Panc1 (cell line): Measurements from ENCODE around the gene GTSF1L. TPM values are rescaled to one million over a fixed set of nuclear protein-coding genes. Genes with fewer than 3 reads are reported as not detected.

Experiments
- ATAC-seq: fragments of 200-7000 bp; cut with Tn5 transposase; 2 replicates; pipeline ENCODE4 v1.9.1; 2020; ENCODE audit warnings: mild to moderate bottlenecking, moderate library complexity
- BruUV-seq: library from RNA; stranded (reverse); fragments of 400-500 nt; replicated peaks from 2 replicates; lab custom pipeline; 2021; lab: Mats Ljungman, UMichigan
- CTCF ChIA-PET: fragments of 300-600 bp; sonication (Branson Sonifier 250); formaldehyde crosslinking; loops from one replicate; lab custom pipeline; 2022; ENCODE audit warnings: antibody characterized with exemption; lab: Charles Lee
- POLR2A ChIA-PET: fragments of 300-600 bp; sonication (Branson Sonifier 250); formaldehyde crosslinking; loops from one replicate; lab custom pipeline; 2022; ENCODE audit warnings: antibody characterized with exemption; lab: Charles Lee
- DNase-seq: peaks from one replicate; pipeline ENCODE4 v3.0.0-alpha.2; 2010; ENCODE audit warnings: low read depth, low spot score
- H3K27ac ChIP-seq: 2 replicates; pipeline ENCODE4 v1.5.1; 2011; ENCODE audit warnings: mild to moderate bottlenecking, low read length, inconsistent platforms
- H3K27me3 ChIP-seq: fragments of 200-500 bp; sonication (Bioruptor generic); 2 replicates; pipeline ENCODE4 v1.6.0; 2014; ENCODE audit warnings: low read length, inconsistent platforms; ENCODE audit not compliant: control insufficient read depth, insufficient read depth
- H3K36me3 ChIP-seq: fragments of 200-500 bp; sonication (Bioruptor generic); 2 replicates; pipeline ENCODE4 v1.5.1; 2014; ENCODE audit warnings: inconsistent platforms, mild to moderate bottlenecking, low read length, moderate library complexity; ENCODE audit not compliant: control insufficient read depth, insufficient read depth
- H3K4me1 ChIP-seq: 2 replicates; pipeline ENCODE4 v1.5.1; 2011; ENCODE audit warnings: inconsistent platforms, mild to moderate bottlenecking, low read length, moderate library complexity; ENCODE audit not compliant: control insufficient read depth, insufficient read depth
- H3K4me3 ChIP-seq, 2 experiments: 2 replicates each; pipeline ENCODE4 v1.5.1; 2011 to 2012; ENCODE audit warnings: low read depth in 2 of 2, low read length in 2 of 2, mild to moderate bottlenecking in 2 of 2, inconsistent platforms in 1 of 2, moderate library complexity in 1 of 2
- H3K9me3 ChIP-seq: fragments of 200-500 bp; sonication (Bioruptor generic); 2 replicates; pipeline ENCODE4 v1.5.1; 2014; ENCODE audit warnings: low read depth, mild to moderate bottlenecking, inconsistent platforms, low read length, moderate library complexity; ENCODE audit not compliant: control insufficient read depth, insufficient read depth
- POLR2AphosphoS5 ChIP-seq: IDR thresholded peaks from 2 replicates; pipeline ENCODE4 v1.6.1; 2012; ENCODE audit warnings: mild to moderate bottlenecking, low read depth, low read length, moderate library complexity
- REST ChIP-seq, 2 experiments: IDR thresholded peaks; 2 replicates each; pipeline ENCODE4 v1.6.1; 2011 to 2012; ENCODE audit warnings: low read depth in 2 of 2, control low read depth in 1 of 2, low read length in 1 of 2, mild to moderate bottlenecking in 1 of 2, moderate library complexity in 1 of 2; ENCODE audit not compliant: insufficient read depth in 1 of 2
- SIN3A ChIP-seq: IDR thresholded peaks from 2 replicates; pipeline ENCODE4 v1.6.1; 2012; ENCODE audit warnings: low read depth, mild to moderate bottlenecking, low read length, moderate library complexity, borderline replicate concordance; ENCODE audit not compliant: insufficient read depth
- TCF7L2 ChIP-seq: IDR thresholded peaks from 2 replicates; pipeline ENCODE4 v1.6.1; 2011; ENCODE audit warnings: mild to moderate bottlenecking, low read depth, low read length, inconsistent platforms
- in situ Hi-C: cut with HindIII; loops from 2 replicates; pipeline ENCODE4 v1.10.0; 2016; ENCODE audit warnings: low sequenced_read_pairs, low pct_unique_long_range_greater_than_20kb
- intact Hi-C: fragments of 100-400 bp; cut with micrococcal nuclease; formaldehyde crosslinking; loops from one replicate; pipeline ENCODE4 v1.10.0; 2022; ENCODE audit not compliant: unreplicated experiment
- total RNA-seq: library from RNA; stranded (reverse); gene quantifications from one replicate; pipeline ENCODE4 v1.2.1, GENCODE V29; 2021; ENCODE audit not compliant: unreplicated experiment
- TF ChIP-seq, protein P1 (sequence below): fragments of 450-650 bp; IDR thresholded peaks from 2 replicates; pipeline ENCODE4 v1.5.1; 2017; ENCODE audit warnings: mild to moderate bottlenecking

GTSF1L gene
- total RNA-seq, 1 experiment from 2014 or later = not detected

DNA sequence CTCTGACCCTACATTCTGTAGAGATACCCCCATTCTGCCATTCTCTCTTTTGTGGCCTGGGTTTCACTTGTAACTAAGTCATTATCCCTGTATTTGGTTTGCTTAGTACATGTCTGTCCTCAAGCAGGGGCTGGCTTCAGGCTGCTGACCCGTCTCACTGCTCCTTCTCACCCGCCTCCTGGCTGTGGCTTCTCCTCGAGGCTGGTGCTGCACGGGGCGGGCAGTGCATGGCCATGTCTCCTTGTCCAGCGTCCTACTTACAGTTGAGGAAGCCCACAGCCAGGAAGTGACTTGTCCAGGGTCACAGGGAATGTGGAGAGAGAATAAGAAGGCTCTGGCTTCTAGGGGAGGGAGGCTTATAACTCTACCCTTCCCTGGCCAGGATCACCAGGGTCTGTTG is 11.3 kb downstream of the GTSF1L start:
- in situ Hi-C loops (no loop called here), intact Hi-C loops (no loop called here)
- H3K36me3 ChIP-seq = peaks cover 2% of the 10 kb centered on the region; the same call in 1 of the 2 replicates
- no peak overlapping the region for H3K27ac ChIP-seq
- CTCF ChIA-PET = no interaction called here
- no peak for DNase-seq
- no peak overlapping the region for H3K4me3 ChIP-seq
- no peak for TF ChIP-seq REST (IDR thresholded peaks at IDR 0.05; ENCODE audit: insufficient read depth in 1 of 2, low read depth in 2 of 2, low read length in 1 of 2)
- TF ChIP-seq, protein P1, sequence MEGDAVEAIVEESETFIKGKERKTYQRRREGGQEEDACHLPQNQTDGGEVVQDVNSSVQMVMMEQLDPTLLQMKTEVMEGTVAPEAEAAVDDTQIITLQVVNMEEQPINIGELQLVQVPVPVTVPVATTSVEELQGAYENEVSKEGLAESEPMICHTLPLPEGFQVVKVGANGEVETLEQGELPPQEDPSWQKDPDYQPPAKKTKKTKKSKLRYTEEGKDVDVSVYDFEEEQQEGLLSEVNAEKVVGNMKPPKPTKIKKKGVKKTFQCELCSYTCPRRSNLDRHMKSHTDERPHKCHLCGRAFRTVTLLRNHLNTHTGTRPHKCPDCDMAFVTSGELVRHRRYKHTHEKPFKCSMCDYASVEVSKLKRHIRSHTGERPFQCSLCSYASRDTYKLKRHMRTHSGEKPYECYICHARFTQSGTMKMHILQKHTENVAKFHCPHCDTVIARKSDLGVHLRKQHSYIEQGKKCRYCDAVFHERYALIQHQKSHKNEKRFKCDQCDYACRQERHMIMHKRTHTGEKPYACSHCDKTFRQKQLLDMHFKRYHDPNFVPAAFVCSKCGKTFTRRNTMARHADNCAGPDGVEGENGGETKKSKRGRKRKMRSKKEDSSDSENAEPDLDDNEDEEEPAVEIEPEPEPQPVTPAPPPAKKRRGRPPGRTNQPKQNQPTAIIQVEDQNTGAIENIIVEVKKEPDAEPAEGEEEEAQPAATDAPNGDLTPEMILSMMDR = no peak
- TF ChIP-seq SIN3A = no peak
- TF ChIP-seq POLR2AphosphoS5 = no peak
- TF ChIP-seq TCF7L2 = no peak
- POLR2A ChIA-PET = no interaction called here
- no peaks in the 10 kb centered on the region for H3K27me3 ChIP-seq
- no TSS peak for BruUV-seq
- no peaks in the 10 kb centered on the region for H3K9me3 ChIP-seq
- no peaks in the 10 kb centered on the region for H3K4me1 ChIP-seq
- no peak for ATAC-seq

- intact Hi-C loops (no loop called here), in situ Hi-C loops (no loop called here)
- TF ChIP-seq REST (IDR thresholded peaks at IDR 0.05; ENCODE audit: insufficient read depth in 1 of 2, low read depth in 2 of 2, low read length in 1 of 2) (no peak), TCF7L2 (no peak), SIN3A (no peak), POLR2AphosphoS5 (no peak)
- TF ChIP-seq, protein P1 = no peak
- Histone ChIP-seq H3K4me3 (no peak overlapping the region), H3K4me1 (no peaks in the 10 kb centered on the region), H3K36me3 (peaks cover 3% of the 10 kb centered on the region; the same call in 1 of the 2 replicates), H3K27me3 (no peaks in the 10 kb centered on the region), H3K27ac (no peak overlapping the region), H3K9me3 (no peaks in the 10 kb centered on the region)
- ChIA-PET CTCF (no interaction called here), POLR2A (no interaction called here)
- BruUV-seq = no TSS peak
- no peak for ATAC-seq
- DNase-seq = no peak
These were observed 11.8 kb downstream of the GTSF1L start for GRCh38 chr20:43715044-43715443.
